ENCODE measurements around the gene PCDHB11. TPM values are rescaled to one million over a fixed set of nuclear protein-coding genes. Genes with fewer than 3 reads are reported as not detected.
"Not testable (repeated sequence)": the region's sequence is repeated elsewhere in the genome, so short reads cannot be mapped to it uniquely, and the experiment has no call there.

PCDHB11 gene
- total and polyA plus RNA-seq, 2 donors (not counting 3 experiments of a cell fraction or from before 2014, with no cell fraction given), result 0.11 to 0.18 TPM

DNA sequence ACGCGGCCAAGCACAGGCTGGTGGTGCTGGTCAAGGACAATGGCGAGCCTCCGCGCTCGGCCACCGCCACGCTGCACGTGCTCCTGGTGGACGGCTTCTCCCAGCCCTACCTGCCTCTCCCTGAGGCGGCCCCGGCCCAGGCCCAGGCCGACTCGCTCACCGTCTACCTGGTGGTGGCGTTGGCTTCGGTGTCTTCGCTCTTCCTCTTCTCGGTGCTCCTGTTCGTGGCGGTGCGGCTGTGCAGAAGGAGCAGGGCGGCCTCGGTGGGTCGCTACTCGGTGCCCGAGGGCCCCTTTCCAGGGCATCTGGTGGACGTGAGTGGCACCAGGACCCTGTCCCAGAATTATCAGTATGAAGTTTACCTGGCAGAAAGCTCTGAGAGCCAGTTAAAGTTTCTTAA is 41.5 kb upstream of the PCDHB11 start:
- intact Hi-C loops (cut with micrococcal nuclease); POLR2A ChIA-PET: not testable (repeated sequence)

DNA sequence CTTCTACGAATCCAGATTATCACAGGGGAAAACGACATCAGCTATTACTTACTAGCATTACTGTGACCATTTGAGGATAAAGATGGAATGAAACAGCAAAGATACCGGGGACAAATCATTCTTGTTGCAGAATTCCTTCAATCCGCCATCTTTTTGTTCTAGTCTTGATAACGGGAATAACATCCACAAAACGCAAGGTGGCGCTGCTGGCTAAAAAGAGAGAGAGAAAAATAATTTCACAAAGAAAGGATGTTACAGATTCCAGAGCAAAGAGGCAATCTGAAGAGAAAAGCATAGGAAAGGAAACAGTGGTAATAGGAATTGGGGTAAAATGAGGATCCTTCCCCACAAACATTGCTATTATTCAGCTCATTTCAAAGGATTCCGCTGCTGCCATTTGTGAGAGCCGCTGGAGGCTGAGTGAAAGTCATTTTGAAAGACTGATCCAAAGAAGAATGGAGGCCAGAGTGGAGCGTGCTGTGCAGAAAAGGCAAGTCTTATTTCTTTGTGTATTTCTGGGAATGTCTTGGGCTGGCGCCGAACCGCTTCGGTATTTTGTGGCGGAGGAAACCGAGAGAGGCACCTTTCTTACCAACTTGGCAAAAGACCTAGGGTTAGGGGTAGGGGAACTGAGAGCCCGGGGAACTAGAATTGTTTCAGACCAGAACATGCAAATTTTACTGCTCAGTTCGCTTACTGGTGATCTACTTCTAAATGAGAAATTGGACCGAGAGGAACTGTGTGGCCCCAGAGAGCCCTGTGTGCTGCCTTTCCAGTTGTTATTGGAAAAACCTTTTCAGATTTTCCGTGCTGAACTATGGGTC is 26.8 kb upstream of the PCDHB11 start, which contains the start of gene PCDHB7:
Gene PCDHB7 (plus strand): TSS at position 264 of the 824 bp plus-strand sequence. CDS start 192 bp downstream, at position 456.
- no peaks in the 10 kb centered on the region for H4K20me1 ChIP-seq (replicated peaks; ENCODE audit: control insufficient read depth, extremely low read depth, insufficient read depth, low read length)
- TF ChIP-seq POLR2A (IDR thresholded peaks at IDR 0.05; ENCODE audit: low read depth, low read length), result no peak
- TF ChIP-seq, protein P1, sequence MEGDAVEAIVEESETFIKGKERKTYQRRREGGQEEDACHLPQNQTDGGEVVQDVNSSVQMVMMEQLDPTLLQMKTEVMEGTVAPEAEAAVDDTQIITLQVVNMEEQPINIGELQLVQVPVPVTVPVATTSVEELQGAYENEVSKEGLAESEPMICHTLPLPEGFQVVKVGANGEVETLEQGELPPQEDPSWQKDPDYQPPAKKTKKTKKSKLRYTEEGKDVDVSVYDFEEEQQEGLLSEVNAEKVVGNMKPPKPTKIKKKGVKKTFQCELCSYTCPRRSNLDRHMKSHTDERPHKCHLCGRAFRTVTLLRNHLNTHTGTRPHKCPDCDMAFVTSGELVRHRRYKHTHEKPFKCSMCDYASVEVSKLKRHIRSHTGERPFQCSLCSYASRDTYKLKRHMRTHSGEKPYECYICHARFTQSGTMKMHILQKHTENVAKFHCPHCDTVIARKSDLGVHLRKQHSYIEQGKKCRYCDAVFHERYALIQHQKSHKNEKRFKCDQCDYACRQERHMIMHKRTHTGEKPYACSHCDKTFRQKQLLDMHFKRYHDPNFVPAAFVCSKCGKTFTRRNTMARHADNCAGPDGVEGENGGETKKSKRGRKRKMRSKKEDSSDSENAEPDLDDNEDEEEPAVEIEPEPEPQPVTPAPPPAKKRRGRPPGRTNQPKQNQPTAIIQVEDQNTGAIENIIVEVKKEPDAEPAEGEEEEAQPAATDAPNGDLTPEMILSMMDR (IDR thresholded peaks at IDR 0.05; ENCODE audit: extremely low read depth in 1 of 2, insufficient read depth in 1 of 2, low read depth in 1 of 2, low read length in 2 of 2), result peak; percentile 19 to 30
- BruUV-seq (replicated peaks), result no TSS peak
- intact Hi-C loops (cut with micrococcal nuclease), result no loop called here
- H3K9me3 ChIP-seq (replicated peaks; ENCODE audit: control insufficient read depth, insufficient read depth, low read length), result no peaks in the 10 kb centered on the region
- no peak for FAIRE-seq
- no peak within 1 kb of the TSS for H3K9ac ChIP-seq (replicated peaks; ENCODE audit: extremely low read depth, insufficient read depth, low read length)
- peak; percentile 35 for DNase-seq (ENCODE audit: low read depth, low spot score)
- no peak within 1 kb of the TSS for H2AFZ ChIP-seq (ENCODE audit: low read depth, low read length)
- H3K27ac ChIP-seq (ENCODE audit: insufficient read depth, low read depth, low read length), result no peak within 1 kb of the TSS
- ChIA-PET CTCF (no interaction called here), POLR2A (no interaction called here)
- no peak within 1 kb of the TSS for H3K4me3 ChIP-seq (replicated peaks in 1 of 3; ENCODE audit: insufficient read depth in 1 of 3, low read depth in 1 of 3, low read length in 3 of 3)
- H3K4me1 ChIP-seq (ENCODE audit: control insufficient read depth, extremely low read depth, insufficient read depth, low read length), result no peaks in the 10 kb centered on the region
- H3K27me3 ChIP-seq (ENCODE audit: control insufficient read depth in 2 of 2, insufficient read depth in 2 of 2, low read length in 2 of 2), result no peaks in the 10 kb centered on the region
- no peaks in the 10 kb centered on the region for H3K9me1 ChIP-seq (replicated peaks; ENCODE audit: control insufficient read depth, extremely low read depth, insufficient read depth, low read length)
- H3K36me3 ChIP-seq (ENCODE audit: control insufficient read depth in 2 of 2, extremely low read depth in 1 of 2, insufficient read depth in 2 of 2, low read length in 2 of 2), result no peaks in the 10 kb centered on the region
- dilution Hi-C loops (cut with MboI; ENCODE audit: extremely low pct_ligation_motif_present, low sequenced_read_pairs), result no loop called here
- no peak within 1 kb of the TSS for H3K4me2 ChIP-seq (ENCODE audit: insufficient read depth, low read length)
- no peaks in the 10 kb centered on the region for H3K79me2 ChIP-seq (ENCODE audit: control insufficient read depth, insufficient read depth, low read length)

More for the DNA sequence above, 41.5 kb upstream of the PCDHB11 start:
- H4K20me1 ChIP-seq (replicated peaks; ENCODE audit: control insufficient read depth, extremely low read depth, insufficient read depth, low read length); H3K4me2 ChIP-seq (ENCODE audit: insufficient read depth, low read length); DNase-seq (ENCODE audit: low read depth, low spot score); dilution Hi-C loops (cut with MboI; ENCODE audit: extremely low pct_ligation_motif_present, low sequenced_read_pairs); H3K9me3 ChIP-seq (replicated peaks; ENCODE audit: control insufficient read depth, insufficient read depth, low read length); H3K27me3 ChIP-seq (ENCODE audit: control insufficient read depth in 2 of 2, insufficient read depth in 2 of 2, low read length in 2 of 2); CTCF ChIA-PET; BruUV-seq (replicated peaks); H3K36me3 ChIP-seq (ENCODE audit: control insufficient read depth in 2 of 2, extremely low read depth in 1 of 2, insufficient read depth in 2 of 2, low read length in 2 of 2); FAIRE-seq; H3K4me3 ChIP-seq (replicated peaks in 1 of 3; ENCODE audit: insufficient read depth in 1 of 3, low read depth in 1 of 3, low read length in 3 of 3); H3K27ac ChIP-seq (ENCODE audit: insufficient read depth, low read depth, low read length); H2AFZ ChIP-seq (ENCODE audit: low read depth, low read length); H3K9me1 ChIP-seq (replicated peaks; ENCODE audit: control insufficient read depth, extremely low read depth, insufficient read depth, low read length); H3K9ac ChIP-seq (replicated peaks; ENCODE audit: extremely low read depth, insufficient read depth, low read length); H3K79me2 ChIP-seq (ENCODE audit: control insufficient read depth, insufficient read depth, low read length); H3K4me1 ChIP-seq (ENCODE audit: control insufficient read depth, extremely low read depth, insufficient read depth, low read length): not testable (repeated sequence)

DNA sequence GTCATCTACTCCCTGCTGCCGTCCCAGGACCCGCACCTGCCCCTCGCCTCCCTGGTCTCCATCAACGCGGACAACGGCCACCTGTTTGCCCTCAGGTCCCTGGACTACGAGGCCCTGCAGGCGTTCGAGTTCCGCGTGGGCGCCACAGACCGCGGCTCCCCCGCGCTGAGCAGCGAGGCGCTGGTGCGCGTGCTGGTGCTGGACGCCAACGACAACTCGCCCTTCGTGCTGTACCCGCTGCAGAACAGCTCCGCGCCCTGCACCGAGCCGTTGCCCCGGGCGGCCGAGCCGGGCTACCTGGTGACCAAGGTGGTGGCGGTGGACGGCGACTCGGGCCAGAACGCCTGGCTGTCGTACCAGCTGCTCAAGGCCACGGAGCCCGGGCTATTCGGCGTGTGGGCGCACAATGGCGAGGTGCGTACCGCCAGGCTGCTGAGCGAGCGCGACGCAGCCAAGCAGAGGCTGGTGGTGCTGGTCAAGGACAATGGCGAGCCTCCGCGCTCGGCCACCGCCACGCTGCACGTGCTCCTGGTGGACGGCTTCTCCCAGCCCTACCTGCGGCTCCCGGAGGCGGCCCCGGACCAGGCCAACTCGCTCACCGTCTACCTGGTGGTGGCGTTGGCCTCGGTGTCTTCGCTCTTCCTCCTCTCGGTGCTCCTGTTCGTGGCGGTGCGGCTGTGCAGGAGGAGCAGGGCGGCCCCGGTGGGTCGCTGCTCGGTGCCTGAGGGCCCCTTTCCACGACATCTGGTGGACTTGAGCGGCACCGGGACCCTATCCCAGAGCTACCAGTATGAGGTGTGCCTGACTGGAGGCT is 24.9 kb upstream of the PCDHB11 start:
- CTCF ChIA-PET; intact Hi-C loops (cut with micrococcal nuclease); FAIRE-seq: not testable (repeated sequence)

More for the DNA sequence above, 24.9 kb upstream of the PCDHB11 start:
- H3K36me3 ChIP-seq (ENCODE audit: control insufficient read depth in 2 of 2, extremely low read depth in 1 of 2, insufficient read depth in 2 of 2, low read length in 2 of 2); POLR2A ChIA-PET; dilution Hi-C loops (cut with MboI; ENCODE audit: extremely low pct_ligation_motif_present, low sequenced_read_pairs); H3K9me1 ChIP-seq (replicated peaks; ENCODE audit: control insufficient read depth, extremely low read depth, insufficient read depth, low read length); DNase-seq (ENCODE audit: low read depth, low spot score); BruUV-seq (replicated peaks); H3K79me2 ChIP-seq (ENCODE audit: control insufficient read depth, insufficient read depth, low read length); H4K20me1 ChIP-seq (replicated peaks; ENCODE audit: control insufficient read depth, extremely low read depth, insufficient read depth, low read length); H2AFZ ChIP-seq (ENCODE audit: low read depth, low read length); H3K4me1 ChIP-seq (ENCODE audit: control insufficient read depth, extremely low read depth, insufficient read depth, low read length); H3K27me3 ChIP-seq (ENCODE audit: control insufficient read depth in 2 of 2, insufficient read depth in 2 of 2, low read length in 2 of 2); H3K9me3 ChIP-seq (replicated peaks; ENCODE audit: control insufficient read depth, insufficient read depth, low read length); H3K4me2 ChIP-seq (ENCODE audit: insufficient read depth, low read length); H3K9ac ChIP-seq (replicated peaks; ENCODE audit: extremely low read depth, insufficient read depth, low read length); H3K27ac ChIP-seq (ENCODE audit: insufficient read depth, low read depth, low read length); H3K4me3 ChIP-seq (replicated peaks in 1 of 3; ENCODE audit: insufficient read depth in 1 of 3, low read depth in 1 of 3, low read length in 3 of 3): not testable (repeated sequence)

All from endothelial cell of umbilical vein (primary cell).